Panc1 (cell line): ENCODE results near the gene CSF3R. TPM values are rescaled to one million over a fixed set of nuclear protein-coding genes. Genes with fewer than 3 reads are reported as not detected.

ENCODE experiments used
- ATAC-seq: fragments of 200-7000 bp; cut with Tn5 transposase; 2 replicates; pipeline ENCODE4 v1.9.1; 2020; ENCODE audit warnings: mild to moderate bottlenecking, moderate library complexity
- BruUV-seq: library from RNA; stranded (reverse); fragments of 400-500 nt; replicated peaks from 2 replicates; lab custom pipeline; 2021; lab: Mats Ljungman, UMichigan
- CTCF ChIA-PET: fragments of 300-600 bp; sonication (Branson Sonifier 250); formaldehyde crosslinking; loops from one replicate; lab custom pipeline; 2022; ENCODE audit warnings: antibody characterized with exemption; lab: Charles Lee
- POLR2A ChIA-PET: fragments of 300-600 bp; sonication (Branson Sonifier 250); formaldehyde crosslinking; loops from one replicate; lab custom pipeline; 2022; ENCODE audit warnings: antibody characterized with exemption; lab: Charles Lee
- DNase-seq: peaks from one replicate; pipeline ENCODE4 v3.0.0-alpha.2; 2010; ENCODE audit warnings: low read depth, low spot score
- H3K27ac ChIP-seq: 2 replicates; pipeline ENCODE4 v1.5.1; 2011; ENCODE audit warnings: mild to moderate bottlenecking, low read length, inconsistent platforms
- H3K27me3 ChIP-seq: fragments of 200-500 bp; sonication (Bioruptor generic); 2 replicates; pipeline ENCODE4 v1.6.0; 2014; ENCODE audit warnings: low read length, inconsistent platforms; ENCODE audit not compliant: control insufficient read depth, insufficient read depth
- H3K36me3 ChIP-seq: fragments of 200-500 bp; sonication (Bioruptor generic); 2 replicates; pipeline ENCODE4 v1.5.1; 2014; ENCODE audit warnings: inconsistent platforms, mild to moderate bottlenecking, low read length, moderate library complexity; ENCODE audit not compliant: control insufficient read depth, insufficient read depth
- H3K4me1 ChIP-seq: 2 replicates; pipeline ENCODE4 v1.5.1; 2011; ENCODE audit warnings: inconsistent platforms, mild to moderate bottlenecking, low read length, moderate library complexity; ENCODE audit not compliant: control insufficient read depth, insufficient read depth
- H3K4me3 ChIP-seq, 2 experiments: 2 replicates each; pipeline ENCODE4 v1.5.1; 2011 to 2012; ENCODE audit warnings: low read depth in 2 of 2, low read length in 2 of 2, mild to moderate bottlenecking in 2 of 2, inconsistent platforms in 1 of 2, moderate library complexity in 1 of 2
- H3K9me3 ChIP-seq: fragments of 200-500 bp; sonication (Bioruptor generic); 2 replicates; pipeline ENCODE4 v1.5.1; 2014; ENCODE audit warnings: low read depth, mild to moderate bottlenecking, inconsistent platforms, low read length, moderate library complexity; ENCODE audit not compliant: control insufficient read depth, insufficient read depth
- POLR2AphosphoS5 ChIP-seq: IDR thresholded peaks from 2 replicates; pipeline ENCODE4 v1.6.1; 2012; ENCODE audit warnings: mild to moderate bottlenecking, low read depth, low read length, moderate library complexity
- SIN3A ChIP-seq: IDR thresholded peaks from 2 replicates; pipeline ENCODE4 v1.6.1; 2012; ENCODE audit warnings: low read depth, mild to moderate bottlenecking, low read length, moderate library complexity, borderline replicate concordance; ENCODE audit not compliant: insufficient read depth
- TCF7L2 ChIP-seq: IDR thresholded peaks from 2 replicates; pipeline ENCODE4 v1.6.1; 2011; ENCODE audit warnings: mild to moderate bottlenecking, low read depth, low read length, inconsistent platforms
- in situ Hi-C: cut with HindIII; loops from 2 replicates; pipeline ENCODE4 v1.10.0; 2016; ENCODE audit warnings: low sequenced_read_pairs, low pct_unique_long_range_greater_than_20kb
- intact Hi-C: fragments of 100-400 bp; cut with micrococcal nuclease; formaldehyde crosslinking; loops from one replicate; pipeline ENCODE4 v1.10.0; 2022; ENCODE audit not compliant: unreplicated experiment
- total RNA-seq: library from RNA; stranded (reverse); gene quantifications from one replicate; pipeline ENCODE4 v1.2.1, GENCODE V29; 2021; ENCODE audit not compliant: unreplicated experiment
- TF ChIP-seq, protein P1 (sequence below), 2 experiments: IDR thresholded peaks; 2 replicates each; pipeline ENCODE4 v1.6.1; 2011 to 2012; ENCODE audit warnings: low read depth in 2 of 2, control low read depth in 1 of 2, low read length in 1 of 2, mild to moderate bottlenecking in 1 of 2, moderate library complexity in 1 of 2; ENCODE audit not compliant: insufficient read depth in 1 of 2
- TF ChIP-seq, protein P2 (sequence below): fragments of 450-650 bp; IDR thresholded peaks from 2 replicates; pipeline ENCODE4 v1.5.1; 2017; ENCODE audit warnings: mild to moderate bottlenecking

The CSF3R gene
- total RNA-seq, 1 experiment from 2014 or later: 0.31 TPM

- in situ Hi-C loops: no loop called here
- ATAC-seq: no peak
- BruUV-seq: no TSS peak
- TF ChIP-seq SIN3A: no peak
- TF ChIP-seq, protein P1, sequence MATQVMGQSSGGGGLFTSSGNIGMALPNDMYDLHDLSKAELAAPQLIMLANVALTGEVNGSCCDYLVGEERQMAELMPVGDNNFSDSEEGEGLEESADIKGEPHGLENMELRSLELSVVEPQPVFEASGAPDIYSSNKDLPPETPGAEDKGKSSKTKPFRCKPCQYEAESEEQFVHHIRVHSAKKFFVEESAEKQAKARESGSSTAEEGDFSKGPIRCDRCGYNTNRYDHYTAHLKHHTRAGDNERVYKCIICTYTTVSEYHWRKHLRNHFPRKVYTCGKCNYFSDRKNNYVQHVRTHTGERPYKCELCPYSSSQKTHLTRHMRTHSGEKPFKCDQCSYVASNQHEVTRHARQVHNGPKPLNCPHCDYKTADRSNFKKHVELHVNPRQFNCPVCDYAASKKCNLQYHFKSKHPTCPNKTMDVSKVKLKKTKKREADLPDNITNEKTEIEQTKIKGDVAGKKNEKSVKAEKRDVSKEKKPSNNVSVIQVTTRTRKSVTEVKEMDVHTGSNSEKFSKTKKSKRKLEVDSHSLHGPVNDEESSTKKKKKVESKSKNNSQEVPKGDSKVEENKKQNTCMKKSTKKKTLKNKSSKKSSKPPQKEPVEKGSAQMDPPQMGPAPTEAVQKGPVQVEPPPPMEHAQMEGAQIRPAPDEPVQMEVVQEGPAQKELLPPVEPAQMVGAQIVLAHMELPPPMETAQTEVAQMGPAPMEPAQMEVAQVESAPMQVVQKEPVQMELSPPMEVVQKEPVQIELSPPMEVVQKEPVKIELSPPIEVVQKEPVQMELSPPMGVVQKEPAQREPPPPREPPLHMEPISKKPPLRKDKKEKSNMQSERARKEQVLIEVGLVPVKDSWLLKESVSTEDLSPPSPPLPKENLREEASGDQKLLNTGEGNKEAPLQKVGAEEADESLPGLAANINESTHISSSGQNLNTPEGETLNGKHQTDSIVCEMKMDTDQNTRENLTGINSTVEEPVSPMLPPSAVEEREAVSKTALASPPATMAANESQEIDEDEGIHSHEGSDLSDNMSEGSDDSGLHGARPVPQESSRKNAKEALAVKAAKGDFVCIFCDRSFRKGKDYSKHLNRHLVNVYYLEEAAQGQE (IDR thresholded peaks at IDR 0.05; ENCODE audit: insufficient read depth in 1 of 2, low read depth in 2 of 2, low read length in 1 of 2): no peak
- TF ChIP-seq, protein P2, sequence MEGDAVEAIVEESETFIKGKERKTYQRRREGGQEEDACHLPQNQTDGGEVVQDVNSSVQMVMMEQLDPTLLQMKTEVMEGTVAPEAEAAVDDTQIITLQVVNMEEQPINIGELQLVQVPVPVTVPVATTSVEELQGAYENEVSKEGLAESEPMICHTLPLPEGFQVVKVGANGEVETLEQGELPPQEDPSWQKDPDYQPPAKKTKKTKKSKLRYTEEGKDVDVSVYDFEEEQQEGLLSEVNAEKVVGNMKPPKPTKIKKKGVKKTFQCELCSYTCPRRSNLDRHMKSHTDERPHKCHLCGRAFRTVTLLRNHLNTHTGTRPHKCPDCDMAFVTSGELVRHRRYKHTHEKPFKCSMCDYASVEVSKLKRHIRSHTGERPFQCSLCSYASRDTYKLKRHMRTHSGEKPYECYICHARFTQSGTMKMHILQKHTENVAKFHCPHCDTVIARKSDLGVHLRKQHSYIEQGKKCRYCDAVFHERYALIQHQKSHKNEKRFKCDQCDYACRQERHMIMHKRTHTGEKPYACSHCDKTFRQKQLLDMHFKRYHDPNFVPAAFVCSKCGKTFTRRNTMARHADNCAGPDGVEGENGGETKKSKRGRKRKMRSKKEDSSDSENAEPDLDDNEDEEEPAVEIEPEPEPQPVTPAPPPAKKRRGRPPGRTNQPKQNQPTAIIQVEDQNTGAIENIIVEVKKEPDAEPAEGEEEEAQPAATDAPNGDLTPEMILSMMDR: no peak
- no peak for TF ChIP-seq TCF7L2
- TF ChIP-seq POLR2AphosphoS5: no peak
- CTCF ChIA-PET: no interaction called here
- no peak for DNase-seq
- H3K4me3 ChIP-seq: no peak overlapping the region
- H3K9me3 ChIP-seq: no peaks in the 10 kb centered on the region
- peaks cover 3% of the 10 kb centered on the region for H3K36me3 ChIP-seq
- no peak overlapping the region for H3K27ac ChIP-seq
- POLR2A ChIA-PET: no interaction called here
- intact Hi-C loops: no loop called here
- H3K4me1 ChIP-seq: peaks cover 8% of the 10 kb centered on the region
- no peaks in the 10 kb centered on the region for H3K27me3 ChIP-seq
These were observed 15.7 kb downstream of the CSF3R start for GRCh38 chr1:36467027-36467410.

DNA sequence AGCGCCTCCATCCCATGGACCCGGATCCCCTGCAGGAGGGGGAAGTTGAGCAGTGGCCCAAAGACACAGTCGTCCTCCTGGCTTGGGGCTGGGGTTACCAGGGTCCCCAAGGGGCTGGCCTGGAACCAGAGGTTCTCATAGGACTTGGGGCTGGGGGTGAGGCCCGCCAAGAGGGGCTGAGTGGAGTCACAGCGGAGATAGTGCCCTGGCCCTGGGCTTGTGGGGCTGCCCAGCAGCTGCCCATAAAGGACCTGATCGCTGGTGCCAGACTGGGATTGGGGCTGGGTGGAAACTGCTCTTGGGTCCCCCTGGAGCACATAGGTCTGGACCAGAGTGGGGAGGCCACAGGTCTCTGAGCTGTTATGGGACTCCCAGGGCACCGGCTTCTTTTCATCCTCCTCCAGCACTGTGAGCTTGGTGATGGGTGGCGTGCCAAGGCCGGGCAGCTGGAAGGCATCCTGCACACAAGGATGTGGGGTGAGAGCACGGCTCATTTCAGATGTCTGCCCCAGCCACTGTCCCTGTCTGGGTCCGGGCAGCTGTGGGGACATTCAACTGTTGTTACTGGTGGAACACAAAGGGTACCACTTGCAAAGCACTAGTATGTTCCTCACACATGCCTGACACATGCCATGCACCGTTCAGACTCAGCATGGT is 16.2 kb downstream of the CSF3R start:
- peaks cover 8% of the 10 kb centered on the region for H3K4me1 ChIP-seq
- no TSS peak for BruUV-seq
- H3K27me3 ChIP-seq: no peaks in the 10 kb centered on the region
- CTCF ChIA-PET: no interaction called here
- in situ Hi-C loops: no loop called here
- peaks cover 5% of the 10 kb centered on the region for H3K36me3 ChIP-seq
- no peaks in the 10 kb centered on the region for H3K9me3 ChIP-seq
- no peak overlapping the region for H3K4me3 ChIP-seq
- DNase-seq: no peak
- POLR2A ChIA-PET: no interaction called here
- ATAC-seq: no peak
- no peak for TF ChIP-seq POLR2AphosphoS5
- TF ChIP-seq TCF7L2: no peak
- TF ChIP-seq SIN3A: no peak
- TF ChIP-seq, protein P2: no peak
- TF ChIP-seq, protein P1 (IDR thresholded peaks at IDR 0.05; ENCODE audit: insufficient read depth in 1 of 2, low read depth in 2 of 2, low read length in 1 of 2): no peak
- intact Hi-C loops: no loop called here
- no peak overlapping the region for H3K27ac ChIP-seq
